ENCODE measurements around the gene BABAM2. TPM values are rescaled to one million over a fixed set of nuclear protein-coding genes. Genes with fewer than 3 reads are reported as not detected.

The BABAM2 gene
- total RNA-seq, 1 experiment from 2014 or later = 27.1 TPM

- Mint-ChIP-seq H3K27ac (no peak overlapping the region), H3K4me1 (no peaks in the 10 kb centered on the region), H3K27me3 (ENCODE audit: low read depth) (no peaks in the 10 kb centered on the region), H3K4me3 (no peak overlapping the region), H3K36me3 (ENCODE audit: insufficient read depth in 1 of 3, low read depth in 3 of 3) (no peaks in the 10 kb centered on the region), H3K9me3 (no peaks in the 10 kb centered on the region)
- Histone ChIP-seq H2AK5ac (ENCODE audit: insufficient read length, low read length) (no peak overlapping the region), H2AFZ (ENCODE audit: low read length) (no peak overlapping the region), H4K5ac (ENCODE audit: insufficient read length, low read depth, low read length) (no peak overlapping the region), H2BK120ac (ENCODE audit: low read depth, low read length, poor library complexity, severe bottlenecking) (no peak overlapping the region), H3K4me2 (ENCODE audit: insufficient read depth, insufficient read length, low read length) (no peak overlapping the region), H3K23me2 (ENCODE audit: insufficient read length, low read depth, low read length, poor library complexity, severe bottlenecking) (no peaks in the 10 kb centered on the region), H3K23ac (ENCODE audit: insufficient read length, low read depth, low read length) (no peak overlapping the region), H3K79me2 (ENCODE audit: insufficient read depth, low read length) (no peaks in the 10 kb centered on the region), H3K9ac (ENCODE audit: extremely low read depth, insufficient read length, low read length) (no peak overlapping the region), H4K8ac (replicated peaks; ENCODE audit: insufficient read length, low read depth, low read length) (no peak overlapping the region), H4K91ac (ENCODE audit: insufficient read length, low read depth, low read length) (no peak overlapping the region), H4K20me1 (ENCODE audit: control insufficient read depth, insufficient read depth, insufficient read length) (no peaks in the 10 kb centered on the region), H3K56ac (ENCODE audit: insufficient read length, low read depth, low read length) (no peak overlapping the region), H3K18ac (ENCODE audit: insufficient read length, low read depth, low read length) (no peak overlapping the region), H3K27me3 (ENCODE audit: insufficient read depth, low read length) (no peaks in the 10 kb centered on the region), H2BK20ac (ENCODE audit: low read depth, low read length, poor library complexity, severe bottlenecking) (no peak overlapping the region), H3K79me1 (ENCODE audit: insufficient read depth, low read depth, low read length, poor library complexity, severe bottlenecking) (no peaks in the 10 kb centered on the region), H2BK15ac (ENCODE audit: low read depth, low read length) (no peak overlapping the region), H2BK12ac (ENCODE audit: insufficient read length, low read depth, low read length) (no peak overlapping the region), H3T11ph (ENCODE audit: low read length) (no peak overlapping the region), H3K9me3 (ENCODE audit: control insufficient read depth, low read depth, low read length) (no peaks in the 10 kb centered on the region), H3K14ac (ENCODE audit: insufficient read depth, low read length) (no peak overlapping the region), H3K4me1 (ENCODE audit: insufficient read depth, low read length) (no peaks in the 10 kb centered on the region), H3K4ac (ENCODE audit: low read depth, low read length) (no peak overlapping the region), H3K27ac (ENCODE audit: insufficient read length, low read depth, low read length) (no peak overlapping the region), H2BK5ac (ENCODE audit: insufficient read length, low read length) (no peak overlapping the region)
- no peak for TF ChIP-seq CTCF (conservative IDR thresholded peaks at IDR 0.05)
- DNase-seq = no peak
- WGBS (ENCODE audit: extremely low coverage, insufficient read length, low lambda C conversion rate) = no CpG with 5 or more reads among the region's 2 CpGs
Observed at GRCh38 chr2:28062867-28063266, 172.3 kb downstream of the BABAM2 start.

Measured in H9 (cell line).